ENCODE measurements around the gene PLEKHG2. TPM values are rescaled to one million over a fixed set of nuclear protein-coding genes. Genes with fewer than 3 reads are reported as not detected.

PLEKHG2 gene
- total and polyA plus RNA-seq, 9 of the 15 experiments (the other 6 are each of a cell fraction or from before 2014, with no cell fraction given) = 0.98 to 45.7 (median 9.8) TPM

GRCh38 chr19:39411081-39411831 lies 1.2 kb upstream of the PLEKHG2 start (continued):
- no peak for TF ChIP-seq FOXK2 (conservative IDR thresholded peaks at IDR 0.05 in 1 of 2, IDR thresholded peaks at IDR 0.05 in 1 of 2; ENCODE audit: low read depth in 2 of 2)
- no peak for TF ChIP-seq ZNF436 (CRISPR knock-in tag; IDR thresholded peaks at IDR 0.05)
- no peak for TF ChIP-seq ZMIZ1 (IDR thresholded peaks at IDR 0.05; ENCODE audit: low read depth in 2 of 2, low read length in 2 of 2)
- no peak for TF ChIP-seq ZBTB9 (CRISPR knock-in tag; IDR thresholded peaks at IDR 0.05)
- TF ChIP-seq ETV6 (IDR thresholded peaks at IDR 0.05; ENCODE audit: borderline replicate concordance in 1 of 2, low read depth in 2 of 2, low read length in 1 of 2) = no peak
- no peak for TF ChIP-seq ETV6 (CRISPR knock-in tag; IDR thresholded peaks at IDR 0.05; ENCODE audit: borderline replicate concordance)
- TF ChIP-seq GTF2E2 (tag; IDR thresholded peaks at IDR 0.05) = peak; percentile 80; the same call in 1 of the 2 replicates
- TF ChIP-seq HOXB6 (CRISPR knock-in tag; IDR thresholded peaks at IDR 0.05; ENCODE audit: borderline replicate concordance) = no peak
- no peak for TF ChIP-seq MBD1 (CRISPR knock-in tag; IDR thresholded peaks at IDR 0.05)
- no peak for TF ChIP-seq SMARCA4 (IDR thresholded peaks at IDR 0.05)
- no peak for TF ChIP-seq BHLHE40 (IDR thresholded peaks at IDR 0.05; ENCODE audit: low read length)
- TF ChIP-seq CREB3 (tag; conservative IDR thresholded peaks at IDR 0.05; ENCODE audit: low read depth) = no peak
- TF ChIP-seq ZNF175 (CRISPR knock-in tag; IDR thresholded peaks at IDR 0.05; ENCODE audit: low read depth) = no peak
- no peak for TF ChIP-seq USF2 (CRISPR knock-in tag; IDR thresholded peaks at IDR 0.05)
- no peak for TF ChIP-seq ZNF561 (CRISPR knock-in tag; conservative IDR thresholded peaks at IDR 0.05)
- TF ChIP-seq ZNF449 (CRISPR knock-in tag; IDR thresholded peaks at IDR 0.05) = no peak
- TF ChIP-seq RUNX1 (IDR thresholded peaks at IDR 0.05; ENCODE audit: low read depth) = no peak
